ENCODE data around the gene C5orf63.

GRCh38 chr5:127009784-127010183 lies 63.5 kb downstream of the C5orf63 start:
- TF ChIP-seq CTCF (IDR thresholded peaks at IDR 0.05) (no peak), ZFX (IDR thresholded peaks at IDR 0.05; ENCODE audit: borderline replicate concordance) (no peak)

Data from 22Rv1 (cell line).